GM19193 (cell line): ENCODE results near the gene FBXO41.

ENCODE experiments used
- POLR2A ChIP-seq: IDR thresholded peaks from 4 replicates; pipeline ENCODE4 v1.6.1; 2011; ENCODE audit not compliant: insufficient read depth, insufficient read length; ENCODE audit errors: extremely low read depth

The FBXO41 gene

GRCh38 chr2:73258186-73258912, 25.9 kb downstream of the FBXO41 start:
- no peak for TF ChIP-seq POLR2A

DNA sequence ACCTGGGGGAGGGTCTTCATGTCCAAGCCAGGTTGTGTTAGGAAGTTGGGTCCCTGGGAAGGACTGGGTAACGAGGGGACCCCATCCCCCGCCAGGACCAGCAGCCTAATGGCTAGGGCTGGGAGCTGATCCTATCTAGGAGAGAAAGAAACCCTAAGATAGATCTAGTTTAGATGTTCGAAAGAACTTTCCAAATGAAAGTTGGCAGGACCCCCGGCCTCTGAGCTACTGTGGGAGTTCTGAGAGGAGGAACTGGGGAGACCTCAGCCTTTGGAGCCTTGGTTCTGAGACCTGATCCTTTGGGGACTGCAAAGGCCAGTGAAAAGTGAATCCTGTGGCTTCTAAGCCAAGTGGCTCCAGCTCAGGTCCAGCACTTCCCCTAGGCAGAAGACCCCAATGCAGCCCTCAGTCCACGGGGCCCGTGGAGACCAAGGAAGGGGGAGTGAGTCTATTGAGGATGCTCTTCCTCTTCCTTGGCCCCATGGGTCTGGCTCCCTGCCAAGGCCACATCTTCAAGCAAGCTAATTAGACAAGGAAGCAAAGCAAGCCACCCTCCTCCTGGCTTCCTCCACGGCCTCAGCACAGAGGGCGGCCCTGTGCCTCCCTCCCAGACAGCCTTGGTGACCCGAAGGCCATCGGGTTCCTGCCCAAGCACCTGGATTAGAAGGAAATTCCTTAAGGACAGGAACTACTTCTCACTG, 26.7 kb downstream of the FBXO41 start:
- TF ChIP-seq POLR2A, result no peak

DNA sequence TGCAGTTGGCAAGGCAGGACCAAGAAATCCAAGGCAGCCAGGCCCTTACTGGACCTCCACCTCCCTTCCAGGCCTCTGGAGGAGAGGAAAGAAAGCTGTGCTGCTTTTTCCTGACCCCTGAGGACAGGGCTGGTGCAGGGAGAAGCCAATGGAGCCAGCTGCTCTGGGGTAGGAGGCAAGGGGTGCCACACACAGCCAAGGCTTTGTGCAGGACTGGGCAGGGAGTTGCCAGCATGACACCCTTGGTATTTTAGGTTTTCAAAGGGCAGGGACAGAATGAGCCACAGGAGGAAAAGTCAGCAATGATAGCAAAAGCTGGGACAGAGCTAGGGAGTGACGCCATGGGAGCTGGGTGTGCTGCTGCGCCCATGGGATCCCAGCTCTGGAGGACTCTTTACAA, 27.3 kb downstream of the FBXO41 start:
- TF ChIP-seq POLR2A, result no peak

- TF ChIP-seq POLR2A, result no peak
Observed at GRCh38 chr2:73256618-73256922, 27.7 kb downstream of the FBXO41 start.

DNA sequence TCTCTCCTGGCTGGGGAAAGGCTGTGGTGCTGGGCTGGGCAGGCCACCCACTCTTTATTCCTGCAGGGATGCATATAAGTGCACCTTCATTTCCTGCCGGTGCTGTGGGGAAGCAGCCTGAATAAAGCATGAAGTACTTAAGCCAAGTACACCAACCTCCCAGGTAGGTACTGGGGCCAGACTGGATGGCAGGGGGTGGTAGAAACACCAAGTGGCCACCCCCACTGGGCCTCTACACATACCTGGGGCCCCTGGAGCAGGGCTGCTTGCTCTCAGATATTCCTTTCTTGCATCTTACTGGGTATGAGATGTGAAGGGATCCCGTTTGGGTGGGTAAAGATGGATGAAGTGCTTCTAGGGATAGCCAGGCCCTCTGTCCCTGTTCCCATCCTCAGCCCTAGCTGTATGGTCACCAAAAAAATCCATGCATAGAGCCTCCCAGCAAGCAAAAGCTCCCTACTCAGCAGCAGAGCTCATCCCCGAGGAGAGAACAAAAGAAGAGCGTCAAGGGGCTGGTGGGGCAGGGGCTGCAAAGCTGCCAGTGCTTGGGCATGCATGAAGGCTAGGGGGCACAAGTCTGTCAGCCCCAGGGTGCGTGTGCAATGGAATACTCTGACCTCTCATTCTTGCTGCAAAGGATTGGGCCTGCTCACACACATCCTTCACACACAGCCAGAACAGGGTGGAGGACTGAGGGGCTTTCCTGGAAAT, 28.2 kb downstream of the FBXO41 start:
- no peak for TF ChIP-seq POLR2A

DNA sequence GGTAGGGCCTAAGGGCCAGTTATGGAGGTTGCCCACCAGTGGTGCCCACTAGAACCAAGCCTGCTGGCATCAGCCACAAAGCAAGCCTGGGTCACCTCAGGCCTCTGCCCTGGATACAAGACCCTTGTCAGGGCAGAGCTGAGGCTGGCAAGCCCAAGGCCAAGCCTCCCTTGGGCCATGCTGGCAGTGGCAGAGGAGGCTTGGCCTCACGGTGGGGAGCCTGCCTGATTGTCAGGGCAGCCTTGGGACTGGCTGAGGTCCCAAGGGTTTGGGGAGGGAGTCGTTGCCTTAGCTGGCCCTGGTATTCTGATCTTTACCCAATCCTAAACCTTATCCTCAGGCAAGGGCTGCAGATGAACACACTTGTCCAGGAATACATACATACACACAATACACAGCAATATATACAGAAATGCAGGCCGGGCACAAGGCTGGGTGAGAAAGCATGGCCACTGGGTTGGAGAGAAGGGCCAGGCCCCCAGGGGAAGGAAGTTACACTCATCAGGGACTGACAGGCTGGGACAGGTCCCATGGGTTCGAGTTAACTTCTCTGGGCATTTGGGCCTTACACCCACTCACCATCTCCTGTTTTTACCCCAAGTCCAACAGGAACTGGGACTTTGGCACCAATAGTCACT, 29.2 kb downstream of the FBXO41 start:
- TF ChIP-seq POLR2A, result no peak

DNA sequence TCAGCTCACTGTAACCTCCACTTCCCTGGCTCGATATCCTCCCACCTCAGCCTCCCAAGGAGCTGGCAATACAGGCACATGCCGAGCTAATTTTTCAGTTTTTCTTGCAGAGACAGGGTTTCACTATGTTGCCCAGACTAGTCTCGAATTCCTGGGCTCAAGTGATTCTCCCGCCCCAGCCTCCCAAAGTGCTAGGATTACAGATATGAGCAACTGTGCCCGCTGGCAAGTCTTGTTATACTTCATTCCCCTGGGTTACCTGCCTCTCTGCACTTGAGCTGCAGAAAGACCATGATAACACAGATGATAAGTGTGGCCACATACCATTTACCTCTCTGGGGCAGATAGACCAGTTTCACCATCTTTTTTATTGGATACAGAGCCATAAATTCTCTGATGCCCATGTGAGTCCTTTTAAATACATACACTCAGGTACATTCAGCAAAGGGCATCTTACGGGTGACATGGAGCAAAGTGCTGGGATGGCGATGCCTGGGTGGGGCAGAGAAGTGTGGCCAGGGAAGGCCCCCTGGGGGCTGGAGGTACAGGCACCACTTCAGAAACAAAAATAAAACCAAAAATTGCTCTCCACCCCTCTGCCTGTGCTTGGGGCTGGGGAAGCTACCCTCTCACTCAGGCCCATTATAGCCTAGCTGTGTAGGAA, 29.8 kb downstream of the FBXO41 start:
- TF ChIP-seq POLR2A, result no peak

DNA sequence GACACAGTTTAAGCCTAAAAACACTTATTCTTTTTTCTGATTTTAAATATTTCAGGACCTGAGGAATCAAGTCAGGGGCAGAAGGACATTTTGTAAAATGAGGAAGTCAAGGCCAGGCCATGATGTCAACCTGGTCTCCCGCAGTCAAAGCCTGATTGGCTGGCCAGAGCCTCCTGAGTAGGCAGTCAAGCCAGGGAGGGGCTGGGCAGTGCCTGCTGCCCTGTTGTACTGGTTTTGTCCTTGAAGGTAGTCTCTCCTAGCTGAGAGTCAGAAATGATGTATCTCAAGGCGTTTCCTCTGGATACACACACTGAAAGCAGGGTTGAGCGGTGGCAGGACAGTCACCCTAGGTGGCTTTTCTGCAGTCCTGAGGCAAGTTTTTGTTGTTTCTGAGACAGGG, 30.4 kb downstream of the FBXO41 start:
- TF ChIP-seq POLR2A, result peak; percentile 17

DNA sequence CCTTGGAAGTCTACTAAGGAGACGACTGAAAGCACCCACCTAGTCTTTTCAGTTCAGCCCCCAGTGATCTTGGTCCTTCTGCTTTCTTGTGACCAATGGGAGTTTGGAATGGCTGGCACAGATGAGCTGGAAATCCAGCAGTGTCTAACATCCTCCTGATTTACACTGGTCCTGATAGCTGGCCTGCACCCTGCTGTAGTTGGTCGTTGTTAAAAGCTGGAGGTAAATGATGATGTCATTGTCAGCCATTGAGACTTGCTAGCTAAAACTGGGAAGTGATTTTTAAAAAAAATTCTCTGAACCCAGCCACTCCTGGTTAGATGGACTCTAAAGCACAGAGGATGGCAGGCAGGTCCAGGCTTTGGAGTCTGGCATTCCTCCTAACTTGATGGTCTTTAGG, 30.9 kb downstream of the FBXO41 start:
- TF ChIP-seq POLR2A, result no peak

DNA sequence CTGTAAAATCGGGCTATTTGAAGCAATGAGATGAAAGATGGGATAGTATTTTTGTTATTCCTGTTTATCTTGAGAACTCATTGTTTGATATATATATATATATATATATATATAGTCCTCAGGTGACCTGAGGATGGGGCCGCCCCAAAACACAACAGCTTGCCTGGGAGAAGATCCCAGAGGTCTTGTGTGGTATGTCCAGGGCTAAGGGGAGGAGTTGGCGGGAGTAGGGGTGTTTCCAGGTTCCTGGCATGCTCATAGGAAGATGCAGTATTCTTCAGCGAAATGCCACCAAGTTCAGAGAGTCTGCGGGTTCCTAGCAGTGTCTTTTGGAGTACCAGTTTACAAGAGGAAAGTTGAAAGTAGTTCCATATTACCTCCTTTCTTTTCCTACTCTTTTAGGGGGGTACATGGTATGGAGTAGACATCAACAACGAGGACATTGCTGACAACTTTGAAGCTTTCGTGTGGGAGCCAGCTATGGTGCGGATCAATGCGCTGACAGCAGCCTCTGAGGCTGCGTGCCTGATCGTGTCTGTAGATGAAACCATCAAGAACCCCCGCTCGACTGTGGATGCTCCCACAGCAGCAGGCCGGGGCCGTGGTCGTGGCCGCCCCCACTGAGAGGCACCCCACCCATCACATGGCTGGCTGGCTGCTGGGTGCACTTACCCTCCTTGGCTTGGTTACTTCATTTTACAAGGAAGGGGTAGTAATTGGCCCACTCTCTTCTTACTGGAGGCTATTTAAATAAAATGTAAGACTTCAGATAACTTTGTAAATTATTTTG, 31.8 kb downstream of the FBXO41 start:
- no peak for TF ChIP-seq POLR2A

GRCh38 chr2:73250872-73251846, 33.1 kb downstream of the FBXO41 start:
- no peak for TF ChIP-seq POLR2A

- no peak for TF ChIP-seq POLR2A
Observed at GRCh38 chr2:73249636-73250035, 34.6 kb downstream of the FBXO41 start.

DNA sequence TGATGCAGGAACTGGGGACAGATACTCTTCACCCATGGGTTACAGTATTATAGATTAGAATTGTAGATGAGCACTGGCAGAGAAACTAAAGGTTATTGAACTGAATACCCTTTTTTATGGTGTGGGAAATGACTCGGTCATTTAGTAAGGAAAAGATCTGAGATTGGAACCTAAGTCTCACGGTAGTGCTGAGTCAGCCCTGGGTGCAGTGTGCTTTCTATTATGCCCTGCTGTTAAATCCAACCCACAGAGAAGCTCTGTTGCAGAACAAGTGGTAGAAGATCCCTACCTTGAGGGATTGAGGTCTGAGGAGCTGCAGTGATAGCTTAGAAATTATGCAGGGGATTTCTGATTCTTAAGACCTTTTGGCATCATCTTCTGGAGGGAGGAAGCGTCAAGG, 37.4 kb downstream of the FBXO41 start:
- no peak for TF ChIP-seq POLR2A
